ENCODE data around the gene CRYBB1. TPM values are rescaled to one million over a fixed set of nuclear protein-coding genes. Genes with fewer than 3 reads are reported as not detected.

Gene CRYBB1
- total and polyA plus RNA-seq, 8 donors, result 0.79 to 1.5 (median 1.1) TPM

GRCh38 chr22:26612652-26613051 is 5.2 kb downstream of the CRYBB1 start:
- Histone ChIP-seq H3K27me3 (peaks cover 0 to 6% of the 10 kb centered on the region in 2 donors), H3K9me3 (no peaks in the 10 kb centered on the region), H3K4me1 (peaks cover 0 to 19% of the 10 kb centered on the region in 2 donors), H3K36me3 (no peaks in the 10 kb centered on the region), H3K27ac (no peak overlapping the region), H3K4me3 (no peak overlapping the region)
- no peak for TF ChIP-seq CTCF (IDR thresholded peaks at IDR 0.05)
- intact Hi-C loops (cut with DNase I), result no loop called here
- ATAC-seq (no peak), DNase-seq (no peak)

- H3K4me1 ChIP-seq, result peaks cover 0 to 3% of the 10 kb centered on the region in 2 donors
- no peaks in the 10 kb centered on the region for H3K36me3 ChIP-seq
- intact Hi-C loops (cut with DNase I), result no loop called here
- ATAC-seq (no peak), DNase-seq (no peak)
- no peaks in the 10 kb centered on the region for H3K9me3 ChIP-seq
- H3K27ac ChIP-seq, result no peak overlapping the region
- H3K4me3 ChIP-seq, result no peak overlapping the region
- H3K27me3 ChIP-seq, result peaks cover 0 to 6% of the 10 kb centered on the region in 2 donors
- no peak for TF ChIP-seq CTCF (IDR thresholded peaks at IDR 0.05)
Measured at GRCh38 chr22:26610996-26611395, 6.8 kb downstream of the CRYBB1 start.

- ATAC-seq, result peak; percentile 24
- H3K9me3 ChIP-seq, result no peaks in the 10 kb centered on the region
- H3K4me1 ChIP-seq, result no peaks in the 10 kb centered on the region
- no peaks in the 10 kb centered on the region for H3K36me3 ChIP-seq
- no peak for DNase-seq
- intact Hi-C loops (cut with DNase I), result no loop called here
- peaks cover 0 to 6% of the 10 kb centered on the region in 2 donors for H3K27me3 ChIP-seq
- TF ChIP-seq CTCF (IDR thresholded peaks at IDR 0.05), result no peak
- no peak overlapping the region for H3K4me3 ChIP-seq
- H3K27ac ChIP-seq, result no peak overlapping the region
Measured at GRCh38 chr22:26610072-26610958, 7.5 kb downstream of the CRYBB1 start.

DNA sequence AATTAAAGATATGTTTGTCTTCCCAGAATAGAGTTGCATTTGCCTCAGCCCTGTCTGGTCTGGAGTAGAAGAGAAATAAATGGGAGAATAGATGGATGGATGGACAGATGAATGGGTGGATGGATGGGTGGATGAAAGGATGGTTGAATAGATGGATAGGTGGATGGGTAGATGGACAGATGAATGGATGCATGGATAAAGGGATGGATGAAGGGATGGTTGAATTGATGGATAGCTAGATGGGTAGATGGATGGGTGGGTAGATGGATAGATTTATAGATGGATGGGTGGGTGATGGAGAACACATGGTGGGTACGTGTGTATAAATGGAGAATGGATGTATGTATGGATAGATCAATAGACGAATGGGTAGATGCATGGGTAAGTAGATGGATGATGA is 8.5 kb downstream of the CRYBB1 start:
- Histone ChIP-seq H3K4me3 (no peak overlapping the region), H3K27me3 (no peaks in the 10 kb centered on the region), H3K36me3 (no peaks in the 10 kb centered on the region), H3K27ac (no peak overlapping the region), H3K4me1 (no peaks in the 10 kb centered on the region), H3K9me3 (no peaks in the 10 kb centered on the region)
- intact Hi-C loops (cut with DNase I), result no loop called here
- TF ChIP-seq CTCF (IDR thresholded peaks at IDR 0.05), result no peak
- no peak for DNase-seq
- no peak for ATAC-seq

- intact Hi-C loops (cut with DNase I), result no loop called here
- no peaks in the 10 kb centered on the region for H3K36me3 ChIP-seq
- no peak for TF ChIP-seq CTCF (IDR thresholded peaks at IDR 0.05)
- no peak for DNase-seq
- H3K27me3 ChIP-seq, result no peaks in the 10 kb centered on the region
- H3K4me3 ChIP-seq, result no peak overlapping the region
- H3K4me1 ChIP-seq, result no peaks in the 10 kb centered on the region
- ATAC-seq, result no peak
- H3K9me3 ChIP-seq, result no peaks in the 10 kb centered on the region
- no peak overlapping the region for H3K27ac ChIP-seq
Measured at GRCh38 chr22:26608129-26608528, 9.7 kb downstream of the CRYBB1 start.
